SHP77 treated with DMSO at 0.1 percent for 48 hours (cell line): ENCODE results near the gene TNNC1.

Experiments used
- DNase-seq: peaks from one replicate; lab custom pipeline; 2025; lab: John Stamatoyannopoulos, UW

TNNC1 gene

GRCh38 chr3:52458031-52458760 is 4.4 kb upstream of the TNNC1 start:
- DNase-seq = no peak

DNA sequence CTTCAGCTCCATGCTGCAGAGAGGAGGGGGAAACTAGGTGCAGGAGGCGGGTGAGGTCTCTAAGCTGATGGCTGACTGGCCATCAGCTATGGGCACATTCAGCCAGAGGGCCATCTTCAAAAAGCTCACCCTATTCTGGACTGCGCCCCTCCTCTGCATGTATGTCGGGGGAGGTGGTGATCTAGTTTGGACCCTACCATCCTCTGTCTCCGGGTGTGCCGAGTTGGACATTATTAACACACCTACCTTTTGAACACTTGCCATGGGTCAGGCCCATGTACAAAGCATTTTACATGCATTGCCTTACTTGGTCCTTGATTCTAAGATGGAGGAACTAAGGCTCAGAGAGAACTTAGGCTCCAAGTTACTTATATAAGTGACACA is 3.0 kb upstream of the TNNC1 start:
- DNase-seq = no peak

DNA sequence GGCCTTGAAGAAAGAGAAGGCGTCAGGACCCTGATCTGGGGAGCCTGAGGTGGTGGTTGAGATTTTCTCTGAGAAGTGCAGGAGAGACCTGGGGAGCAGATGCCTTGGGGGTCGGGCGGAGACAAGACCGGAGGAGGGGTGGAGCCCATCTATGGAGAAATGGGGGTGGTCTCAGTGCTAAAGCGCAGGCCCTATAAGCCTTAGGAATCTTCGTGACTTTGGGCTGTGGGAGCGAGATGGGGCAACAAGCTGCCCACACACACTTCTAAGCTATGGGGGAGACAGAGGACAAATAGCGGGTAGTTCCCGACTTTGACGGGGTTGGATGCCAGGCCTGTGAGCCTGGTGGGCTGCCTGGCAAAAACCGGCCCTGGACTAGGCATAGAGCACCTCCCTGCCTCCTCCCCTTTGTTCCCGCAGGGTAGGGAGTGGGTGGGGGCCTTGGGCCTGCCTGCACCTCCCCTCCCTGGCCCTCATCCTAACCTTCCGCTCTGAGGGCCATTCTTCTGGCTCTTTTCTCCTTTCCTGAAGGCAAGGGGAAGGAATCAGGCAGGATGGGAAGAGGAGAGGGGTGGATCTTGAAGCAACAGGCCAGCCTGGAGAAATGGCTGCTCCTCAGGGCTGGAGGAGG is 2.4 kb upstream of the TNNC1 start:
- no peak for DNase-seq

GRCh38 chr3:52455283-52456168 is 1.7 kb upstream of the TNNC1 start, which contains the start of gene NISCH:
Gene NISCH, plus strand, starts transcription at chr3:52455604. Its CDS starts 38 bp downstream, at chr3:52455642.
- DNase-seq = no peak

DNA sequence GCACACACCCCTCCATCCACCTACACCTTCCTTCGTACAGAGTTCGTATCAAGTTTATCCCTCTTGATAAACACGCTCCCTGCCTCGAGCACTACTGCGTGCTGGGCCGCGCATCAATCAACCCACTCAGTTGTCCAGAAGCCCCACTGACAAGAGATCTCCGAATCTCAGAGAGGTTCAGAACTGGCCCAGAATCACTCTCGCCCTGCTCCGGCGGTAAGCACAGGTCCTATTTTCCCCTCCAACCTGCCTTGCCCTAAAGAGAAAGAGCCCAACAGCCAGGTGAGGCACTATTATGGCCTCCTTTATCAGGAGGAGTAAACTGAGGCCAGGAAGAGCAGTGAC is 1.1 kb upstream of the TNNC1 start:
- DNase-seq = no peak

DNA sequence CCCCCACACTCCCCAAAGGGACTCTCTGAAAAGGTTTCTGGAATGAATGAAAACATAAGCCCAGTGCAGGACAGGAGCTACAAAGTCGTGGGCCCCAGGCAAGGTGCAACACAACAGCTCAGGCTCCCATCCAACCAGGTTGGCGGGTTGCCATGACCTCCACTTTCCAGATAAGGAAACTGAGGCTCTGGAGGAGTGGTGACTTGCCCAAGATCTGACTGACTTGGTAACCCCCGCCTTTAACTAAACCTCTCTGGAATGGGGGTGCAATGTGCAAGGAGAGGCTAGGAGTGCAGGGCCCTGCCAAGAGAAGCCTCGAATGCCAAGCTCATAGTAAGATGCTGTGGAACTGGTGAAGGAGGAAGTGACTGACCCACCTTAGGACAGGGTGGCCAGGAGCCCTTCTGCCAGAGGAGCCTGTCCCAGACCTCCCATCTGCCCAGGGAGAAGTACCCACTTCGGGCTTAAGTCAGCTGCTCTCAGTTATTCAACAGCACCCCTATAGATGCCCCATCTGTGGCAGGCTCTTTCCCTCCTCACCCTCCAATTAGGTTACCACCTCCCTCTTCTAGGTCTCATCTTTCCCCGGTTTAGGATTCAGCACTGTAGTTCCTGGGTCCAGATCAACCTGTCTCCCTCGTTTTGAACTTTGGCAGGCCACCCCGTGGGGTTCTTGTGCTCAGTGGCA is 553 bp upstream of the TNNC1 start:
- no peak for DNase-seq

- no peak for DNase-seq
These were observed 1.1 kb downstream of the TNNC1 start for GRCh38 chr3:52452570-52453221.

GRCh38 chr3:52452126-52452525 is 1.7 kb downstream of the TNNC1 start:
- no peak for DNase-seq

DNA sequence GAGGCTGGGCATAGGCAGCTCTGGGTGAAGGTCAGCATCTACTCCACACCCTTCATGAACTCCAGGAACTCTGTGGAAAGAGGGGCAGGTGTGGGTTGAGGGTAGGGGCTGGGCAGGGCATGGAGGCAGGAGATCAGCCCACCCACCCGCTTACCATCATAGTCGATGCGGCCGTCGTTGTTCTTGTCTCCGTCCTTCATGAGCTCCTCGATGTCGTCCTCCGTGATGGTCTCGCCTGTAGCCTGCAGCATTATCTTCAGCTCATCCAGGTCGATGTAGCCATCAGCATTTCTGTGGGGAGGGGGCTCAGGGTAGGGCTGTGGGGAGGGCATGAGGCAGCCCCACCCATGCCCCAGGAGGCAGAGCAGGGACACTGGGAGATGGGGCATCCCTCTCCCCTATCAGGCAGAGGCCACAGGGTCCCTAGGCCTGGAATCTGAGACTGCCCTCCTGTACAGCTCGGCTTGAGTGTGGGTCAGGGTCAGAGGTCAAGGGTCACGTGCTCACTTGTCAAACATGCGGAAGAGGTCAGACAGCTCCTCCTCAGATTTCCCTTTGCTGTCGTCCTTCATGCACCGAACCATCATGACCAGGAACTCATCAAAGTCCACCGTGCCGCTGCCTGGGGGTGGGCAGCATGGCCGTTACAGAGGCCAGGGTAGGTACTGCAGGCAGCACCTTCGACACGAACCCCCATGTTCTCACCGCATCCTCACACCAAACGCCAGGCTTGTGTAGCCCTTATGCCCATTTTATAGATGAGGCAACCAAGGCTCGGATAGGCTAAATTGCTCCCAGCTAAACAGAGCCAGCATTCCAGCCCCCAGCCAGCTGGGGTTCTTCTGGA is 2.4 kb downstream of the TNNC1 start:
- no peak for DNase-seq

DNA sequence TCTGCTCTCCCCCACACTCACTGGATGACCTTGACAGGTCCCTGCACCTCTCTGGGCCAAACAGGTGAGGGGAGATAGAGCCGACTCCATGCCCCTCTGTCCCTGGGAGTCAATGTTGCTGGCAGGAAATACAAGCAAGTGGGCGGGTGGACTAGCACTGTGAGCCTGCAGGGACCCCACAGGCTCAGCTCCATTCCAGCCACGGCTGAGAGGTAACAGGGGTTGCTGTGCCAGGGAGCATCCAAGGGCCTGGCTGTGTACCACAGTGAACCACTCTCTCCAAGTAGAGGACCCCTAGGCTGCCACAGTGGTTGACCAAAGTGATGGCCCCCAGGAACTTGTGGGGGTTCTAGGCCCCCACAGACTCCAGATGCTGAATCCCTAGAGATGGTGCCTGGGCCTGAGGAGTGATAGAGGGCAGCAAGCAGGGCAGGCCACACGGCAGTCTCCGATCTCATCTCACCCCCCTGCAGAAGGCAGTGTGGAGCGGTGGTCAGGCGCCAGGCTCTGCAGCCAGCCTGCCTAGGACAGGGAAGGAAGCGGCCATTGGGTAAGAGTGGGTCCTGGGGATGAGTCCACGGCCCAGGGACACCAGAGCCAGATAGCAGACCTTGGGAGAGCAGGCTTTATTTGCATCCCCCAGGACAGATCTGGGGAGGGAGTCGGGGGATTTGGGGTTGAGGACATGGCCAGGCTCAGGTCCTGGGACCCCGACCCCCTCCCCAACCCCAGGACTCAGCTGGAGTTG is 3.2 kb downstream of the TNNC1 start:
- no peak for DNase-seq

GRCh38 chr3:52447512-52448355 is 6.1 kb downstream of the TNNC1 start:
- DNase-seq = no peak

DNA sequence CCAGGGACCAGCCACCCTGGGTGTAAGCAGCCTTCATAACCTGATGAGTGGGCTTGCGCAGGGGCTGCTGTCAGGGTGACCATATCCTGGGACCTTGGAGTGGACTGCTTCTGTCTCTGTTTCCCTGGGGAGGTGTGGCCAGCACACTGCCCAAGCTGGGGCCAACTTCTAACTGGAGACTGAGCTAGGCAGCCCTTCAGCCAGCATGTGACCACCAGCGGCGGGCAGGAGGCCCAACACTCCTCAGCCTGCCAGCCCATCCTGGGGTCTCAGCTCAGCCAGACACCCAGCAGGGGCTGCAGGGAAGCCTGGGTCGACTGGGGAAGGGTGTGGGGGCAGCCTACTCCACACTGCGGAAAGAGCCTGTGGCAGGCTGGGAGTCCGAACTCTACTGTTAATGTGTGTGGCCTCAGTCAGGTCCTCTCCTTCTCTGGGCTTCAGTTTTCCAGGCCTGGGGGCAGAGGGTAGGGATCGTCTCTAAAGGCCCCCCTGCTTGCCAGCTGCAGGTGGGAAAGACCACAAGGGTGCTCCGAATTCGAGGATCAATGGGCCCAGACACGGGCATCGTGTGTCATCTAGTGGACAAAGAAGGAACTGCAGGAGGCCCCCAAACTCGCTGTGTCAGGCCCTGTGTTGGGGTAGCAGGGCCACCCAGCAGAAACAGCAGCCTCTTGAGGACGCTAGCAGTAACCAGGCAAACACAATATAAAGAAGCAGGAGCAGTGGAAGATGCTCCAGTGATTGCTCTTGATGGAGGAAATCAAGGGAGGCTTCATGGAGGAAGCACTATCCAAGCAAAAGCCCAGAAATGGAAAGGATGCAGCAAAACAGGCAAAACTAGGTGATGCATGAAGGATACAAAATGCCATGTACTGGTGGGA is 7.0 kb downstream of the TNNC1 start:
- DNase-seq = peak; percentile 11

GRCh38 chr3:52446042-52446441 is 7.8 kb downstream of the TNNC1 start:
- no peak for DNase-seq

GRCh38 chr3:52444860-52445793 is 8.7 kb downstream of the TNNC1 start, which contains the start of gene SEMA3G:
Gene SEMA3G, minus strand, starts transcription at chr3:52445103. Its CDS starts 76 bp downstream, at chr3:52445027.
- DNase-seq = peak; percentile 33

DNA sequence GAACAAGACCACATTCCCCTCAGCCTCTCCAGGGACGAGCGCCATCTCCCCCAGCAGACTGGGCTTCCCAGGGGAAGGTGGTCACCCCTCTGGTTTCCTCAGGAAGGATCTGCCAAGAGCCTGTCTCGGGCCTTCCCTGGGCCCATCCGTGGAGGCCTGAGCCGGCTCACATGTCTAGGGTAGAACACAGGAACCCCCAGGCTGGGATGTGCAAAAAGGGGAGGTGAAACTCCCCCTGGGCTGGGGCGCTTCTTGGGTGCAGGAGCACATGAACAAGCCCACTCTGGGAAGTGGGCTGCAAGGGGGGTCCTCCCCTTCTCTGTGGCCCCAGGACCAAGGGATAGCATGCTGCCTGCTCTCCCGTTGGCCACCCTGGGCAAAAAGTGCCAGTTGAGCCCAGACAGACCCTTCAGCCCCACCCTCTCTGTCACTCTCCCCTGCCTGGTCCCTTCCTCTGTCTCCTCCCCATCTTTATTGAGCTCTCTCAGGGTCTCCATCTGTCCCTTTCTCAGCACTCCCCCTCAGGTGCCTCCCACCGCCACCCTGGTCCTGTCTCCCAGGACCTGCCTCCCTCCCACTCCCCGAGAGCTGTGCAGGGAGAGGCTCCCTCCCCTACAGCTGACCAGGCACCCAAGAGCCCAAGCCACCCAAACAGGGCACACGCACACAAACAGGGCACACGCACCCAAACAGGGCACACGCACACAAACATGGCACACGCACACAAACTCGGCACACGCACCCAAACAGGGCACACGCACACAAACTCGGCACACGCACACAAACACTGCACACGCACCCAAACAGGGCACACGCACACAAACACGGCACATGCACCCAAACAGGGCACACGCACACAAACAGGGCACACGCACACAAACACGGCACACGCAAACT is 9.8 kb downstream of the TNNC1 start:
- DNase-seq = no peak

DNA sequence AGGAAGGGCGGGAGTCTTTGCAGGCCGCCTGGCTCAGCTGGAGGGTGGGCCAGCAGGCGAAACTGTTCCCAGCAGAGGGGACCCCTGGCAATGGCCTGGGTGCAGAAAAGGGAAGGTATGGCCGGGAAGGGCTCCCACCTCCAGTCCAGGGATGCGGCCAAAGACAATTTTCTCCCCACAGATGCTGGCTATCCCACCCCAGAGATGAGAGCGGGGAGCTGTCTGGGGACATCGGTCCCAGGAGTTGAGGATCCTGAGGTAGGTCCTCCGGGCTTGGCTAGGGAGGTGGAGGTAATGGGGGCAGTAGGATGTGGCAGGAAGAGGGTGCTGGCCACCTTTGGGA is 10.6 kb downstream of the TNNC1 start:
- DNase-seq = no peak
